RWPE2 (cell line): ENCODE results near the gene FEZF1.

ENCODE experiments used
- ATAC-seq: fragments of 200-7000 bp; cut with Tn5 transposase; 3 replicates; pipeline ENCODE4 v1.9.1; 2021; ENCODE audit warnings: low read depth
- DNase-seq: peaks from one replicate; pipeline ENCODE4 v3.0.0-alpha.2; 2020; ENCODE audit warnings: low spot score
- H3K27ac ChIP-seq: fragments of 450-650 bp; 2 replicates; pipeline ENCODE4 v1.5.1; 2017; ENCODE audit warnings: mild to moderate bottlenecking; ENCODE audit not compliant: poor library complexity, severe bottlenecking
- H3K27me3 ChIP-seq: fragments of 250-450 bp; sonication (Bioruptor Pico); 2 replicates; pipeline ENCODE4 v1.5.1; 2021; ENCODE audit warnings: mild to moderate bottlenecking, moderate library complexity; ENCODE audit not compliant: insufficient read depth, poor library complexity, severe bottlenecking
- H3K36me3 ChIP-seq: fragments of 250-450 bp; sonication (Bioruptor Pico); 2 replicates; pipeline ENCODE4 v1.5.1; 2020; ENCODE audit warnings: low read depth, mild to moderate bottlenecking, moderate library complexity
- H3K4me1 ChIP-seq: fragments of 250-450 bp; sonication (Bioruptor Pico); 2 replicates; pipeline ENCODE4 v1.5.1; 2021; ENCODE audit warnings: mild to moderate bottlenecking, moderate library complexity; ENCODE audit not compliant: insufficient read depth, poor library complexity, severe bottlenecking
- H3K4me3 ChIP-seq: fragments of 250-450 bp; sonication (Bioruptor Pico); 2 replicates; pipeline ENCODE4 v1.5.1; 2021; ENCODE audit warnings: mild to moderate bottlenecking, moderate library complexity; ENCODE audit not compliant: severe bottlenecking
- H3K9me3 ChIP-seq: fragments of 250-450 bp; sonication (Bioruptor Pico); 2 replicates; pipeline ENCODE4 v1.5.1; 2021; ENCODE audit warnings: mild to moderate bottlenecking, moderate library complexity; ENCODE audit not compliant: severe bottlenecking
- TF ChIP-seq, protein P1 (sequence below): fragments of 450-650 bp; IDR thresholded peaks from one replicate; pipeline ENCODE4 v1.5.1; 2017; ENCODE audit warnings: mild to moderate bottlenecking, moderate library complexity; ENCODE audit not compliant: poor library complexity, severe bottlenecking

Gene FEZF1

DNA sequence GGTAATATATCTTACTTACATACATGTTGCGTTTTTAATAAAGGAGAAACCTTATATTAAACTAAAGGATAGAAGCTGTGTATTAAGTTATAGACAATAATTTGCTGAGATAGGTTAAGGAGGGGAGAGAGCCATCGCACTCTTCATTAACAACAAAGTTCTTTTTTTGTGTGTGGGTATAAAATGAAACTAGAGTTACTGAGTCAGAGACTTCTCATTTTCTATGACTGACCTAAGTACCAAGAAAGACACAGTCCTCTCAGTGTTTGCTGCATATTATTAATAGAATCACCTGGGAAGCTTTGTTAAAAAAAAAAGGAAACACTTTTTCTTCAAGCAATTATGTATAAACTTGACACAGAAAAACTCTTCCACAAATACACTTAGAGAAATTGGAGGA is 31.4 kb downstream of the FEZF1 start:
- TF ChIP-seq, protein P1, sequence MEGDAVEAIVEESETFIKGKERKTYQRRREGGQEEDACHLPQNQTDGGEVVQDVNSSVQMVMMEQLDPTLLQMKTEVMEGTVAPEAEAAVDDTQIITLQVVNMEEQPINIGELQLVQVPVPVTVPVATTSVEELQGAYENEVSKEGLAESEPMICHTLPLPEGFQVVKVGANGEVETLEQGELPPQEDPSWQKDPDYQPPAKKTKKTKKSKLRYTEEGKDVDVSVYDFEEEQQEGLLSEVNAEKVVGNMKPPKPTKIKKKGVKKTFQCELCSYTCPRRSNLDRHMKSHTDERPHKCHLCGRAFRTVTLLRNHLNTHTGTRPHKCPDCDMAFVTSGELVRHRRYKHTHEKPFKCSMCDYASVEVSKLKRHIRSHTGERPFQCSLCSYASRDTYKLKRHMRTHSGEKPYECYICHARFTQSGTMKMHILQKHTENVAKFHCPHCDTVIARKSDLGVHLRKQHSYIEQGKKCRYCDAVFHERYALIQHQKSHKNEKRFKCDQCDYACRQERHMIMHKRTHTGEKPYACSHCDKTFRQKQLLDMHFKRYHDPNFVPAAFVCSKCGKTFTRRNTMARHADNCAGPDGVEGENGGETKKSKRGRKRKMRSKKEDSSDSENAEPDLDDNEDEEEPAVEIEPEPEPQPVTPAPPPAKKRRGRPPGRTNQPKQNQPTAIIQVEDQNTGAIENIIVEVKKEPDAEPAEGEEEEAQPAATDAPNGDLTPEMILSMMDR: no peak
- no peak for ATAC-seq
- Histone ChIP-seq H3K27ac (no peak overlapping the region), H3K4me1 (no peaks in the 10 kb centered on the region), H3K36me3 (no peaks in the 10 kb centered on the region), H3K27me3 (no peaks in the 10 kb centered on the region), H3K9me3 (no peaks in the 10 kb centered on the region), H3K4me3 (no peak overlapping the region)
- no peak for DNase-seq

DNA sequence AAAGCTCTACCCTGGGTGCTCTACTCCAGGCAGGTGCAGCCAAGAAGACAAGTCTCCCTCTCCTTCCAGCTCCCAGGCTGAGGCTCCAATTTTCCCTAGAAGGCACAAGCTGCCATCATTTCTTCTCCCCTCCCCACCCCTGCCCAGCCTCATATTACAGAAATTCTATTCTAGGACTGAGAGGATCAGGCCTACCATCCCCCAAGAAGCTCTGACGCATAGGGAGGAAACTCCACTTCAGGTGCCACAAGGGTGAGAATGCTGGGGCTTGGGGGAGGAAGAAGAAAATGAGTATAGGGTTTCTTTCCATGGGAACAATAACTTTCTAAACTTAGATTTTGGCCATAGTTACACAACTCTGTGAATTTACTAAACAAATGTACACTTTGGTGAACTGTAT is 35.3 kb downstream of the FEZF1 start:
- no peaks in the 10 kb centered on the region for H3K9me3 ChIP-seq

DNA sequence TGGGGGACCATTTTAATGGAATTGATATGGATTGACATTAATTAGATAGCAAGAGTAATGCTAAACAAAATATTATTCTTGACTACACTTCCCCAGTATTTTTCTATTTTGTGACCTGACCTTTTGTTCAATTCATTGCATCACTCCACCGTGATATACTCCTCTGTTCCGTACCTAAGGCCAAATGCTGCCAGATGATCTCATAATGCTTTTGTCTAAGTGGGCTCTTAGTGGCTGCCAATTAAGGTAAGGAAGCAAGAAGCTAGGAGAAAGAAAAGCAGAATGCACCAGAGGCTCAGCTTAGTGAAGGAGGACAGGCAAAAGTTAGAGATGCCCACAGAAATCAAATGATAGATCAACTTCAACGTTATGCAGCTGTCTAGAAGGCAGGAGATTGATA is 36.4 kb downstream of the FEZF1 start:
- no peak overlapping the region for H3K4me3 ChIP-seq
- DNase-seq (no peak), ATAC-seq (no peak)
- H3K36me3 ChIP-seq: no peaks in the 10 kb centered on the region
- no peaks in the 10 kb centered on the region for H3K9me3 ChIP-seq
- TF ChIP-seq, protein P1: no peak
- H3K4me1 ChIP-seq: no peaks in the 10 kb centered on the region
- no peak overlapping the region for H3K27ac ChIP-seq
- H3K27me3 ChIP-seq: no peaks in the 10 kb centered on the region

More for the DNA sequence above, 35.3 kb downstream of the FEZF1 start:
- no peaks in the 10 kb centered on the region for H3K27me3 ChIP-seq
- DNase-seq (no peak), ATAC-seq (no peak)
- no peaks in the 10 kb centered on the region for H3K4me1 ChIP-seq
- TF ChIP-seq, protein P1: no peak
- no peaks in the 10 kb centered on the region for H3K36me3 ChIP-seq
- no peak overlapping the region for H3K27ac ChIP-seq
- no peak overlapping the region for H3K4me3 ChIP-seq

DNA sequence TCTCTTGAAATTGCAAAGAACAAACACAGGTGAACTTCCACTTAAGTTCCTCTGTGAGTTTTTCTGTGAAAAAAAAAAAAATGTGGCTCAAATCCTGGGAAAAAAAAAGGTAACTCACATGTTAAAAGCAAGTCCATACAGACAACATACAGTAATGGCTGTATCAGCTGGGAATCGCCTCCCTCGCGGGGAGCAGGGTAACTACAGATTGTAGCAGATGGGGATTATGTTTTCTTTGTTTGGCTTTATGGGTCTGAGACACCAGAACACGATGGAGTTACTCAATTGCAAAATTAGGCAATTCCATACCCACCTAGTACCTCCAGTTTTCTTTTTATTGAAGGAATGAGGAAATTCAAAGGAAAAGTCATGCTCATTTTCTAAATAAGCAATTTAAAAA is 42.3 kb downstream of the FEZF1 start:
- Histone ChIP-seq H3K27me3 (no peaks in the 10 kb centered on the region), H3K4me3 (no peak overlapping the region), H3K9me3 (no peaks in the 10 kb centered on the region), H3K4me1 (no peaks in the 10 kb centered on the region), H3K27ac (no peak overlapping the region), H3K36me3 (no peaks in the 10 kb centered on the region)
- DNase-seq (no peak), ATAC-seq (no peak)
- TF ChIP-seq, protein P1: no peak

DNA sequence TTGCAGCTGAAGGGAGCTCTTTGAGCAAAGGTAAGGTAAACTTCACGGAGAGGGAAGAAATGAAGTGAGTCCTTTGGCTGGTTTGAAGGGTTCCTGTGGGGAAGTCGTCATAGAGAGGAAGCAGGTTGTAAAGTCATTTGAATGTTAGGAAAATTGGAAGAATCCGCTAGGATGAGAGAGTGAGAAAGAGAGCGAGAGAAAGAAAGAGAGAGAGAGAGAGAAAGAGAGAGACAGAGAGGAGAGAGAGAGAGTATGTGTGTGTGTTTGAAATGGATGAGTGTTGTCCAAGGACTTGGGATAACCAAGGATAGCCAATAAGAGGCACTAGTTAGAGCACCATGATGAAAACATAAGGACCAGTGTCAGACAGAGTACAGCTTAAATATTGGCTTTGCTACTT is 43.1 kb downstream of the FEZF1 start:
- ATAC-seq (no peak), DNase-seq (no peak)
- H3K4me1 ChIP-seq: no peaks in the 10 kb centered on the region
- no peaks in the 10 kb centered on the region for H3K27me3 ChIP-seq
- TF ChIP-seq, protein P1: no peak
- no peaks in the 10 kb centered on the region for H3K9me3 ChIP-seq
- H3K4me3 ChIP-seq: no peak overlapping the region
- H3K36me3 ChIP-seq: no peaks in the 10 kb centered on the region
- no peak overlapping the region for H3K27ac ChIP-seq
